GM18508 (cell line): Measurements from ENCODE around the gene FGR.
"Not testable (repeated sequence)": the region's sequence is repeated elsewhere in the genome, so short reads cannot be mapped to it uniquely, and the experiment has no call there.

Experiments used
- ATAC-seq: cut with Tn5 transposase; IDR thresholded peaks from one replicate; pipeline ENCODE4 v1.9.1; 2021; ENCODE audit warnings: moderate number of reproducible peaks; ENCODE audit not compliant: insufficient read depth, unreplicated experiment

The FGR gene

DNA sequence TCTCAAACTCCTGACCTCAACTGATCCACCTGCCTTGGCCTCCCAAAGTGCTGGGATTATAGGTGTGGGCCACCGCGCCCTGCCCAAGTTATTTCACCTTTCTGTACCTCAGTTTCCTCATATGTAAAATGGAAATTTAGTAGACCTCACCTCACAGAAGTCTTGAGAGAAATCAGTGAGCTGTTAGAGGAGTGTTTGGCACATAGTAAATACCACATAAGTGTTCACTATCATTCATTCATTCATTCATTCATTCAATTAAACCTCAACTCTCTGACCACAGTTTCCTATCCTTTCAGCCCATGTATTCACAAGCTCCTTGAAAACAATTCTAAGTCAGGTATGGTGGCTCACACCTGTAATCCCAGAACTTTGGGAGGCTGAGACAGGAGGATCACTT lies 3.8 kb upstream of the FGR start:
- no peak for ATAC-seq

DNA sequence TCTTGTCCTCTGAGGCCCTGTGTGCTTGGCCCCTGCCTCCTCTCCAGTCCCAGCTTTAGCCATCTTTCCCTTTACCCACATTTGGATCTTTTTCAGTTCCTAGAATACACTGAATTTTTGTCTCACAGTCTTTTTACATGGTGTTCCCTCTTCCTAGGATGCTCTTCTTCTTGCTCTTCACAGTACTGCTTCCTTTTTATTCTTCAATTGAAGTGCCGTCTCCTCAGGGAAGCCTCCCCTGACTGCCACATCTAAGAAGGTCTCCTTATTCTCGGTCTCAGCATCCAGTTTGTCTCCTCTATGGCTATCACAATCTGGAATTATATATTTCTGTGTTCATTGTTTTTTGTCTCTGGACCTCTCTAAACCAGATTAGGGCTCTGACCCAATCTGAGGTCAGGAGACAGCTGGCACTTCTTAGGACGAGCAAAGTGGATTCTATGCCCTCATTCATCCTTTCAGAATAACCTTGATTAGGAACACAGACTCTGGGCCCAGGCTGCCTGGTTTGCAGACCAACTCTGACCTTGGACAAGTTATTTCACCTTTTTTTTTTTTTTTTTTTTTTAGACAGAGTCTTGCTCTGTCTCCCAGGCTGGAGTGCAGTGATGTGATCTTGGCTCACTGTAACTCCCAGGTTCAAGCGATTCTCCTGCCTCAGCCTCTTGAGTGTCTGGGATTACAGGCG lies 3.2 kb upstream of the FGR start:
- no peak for ATAC-seq

DNA sequence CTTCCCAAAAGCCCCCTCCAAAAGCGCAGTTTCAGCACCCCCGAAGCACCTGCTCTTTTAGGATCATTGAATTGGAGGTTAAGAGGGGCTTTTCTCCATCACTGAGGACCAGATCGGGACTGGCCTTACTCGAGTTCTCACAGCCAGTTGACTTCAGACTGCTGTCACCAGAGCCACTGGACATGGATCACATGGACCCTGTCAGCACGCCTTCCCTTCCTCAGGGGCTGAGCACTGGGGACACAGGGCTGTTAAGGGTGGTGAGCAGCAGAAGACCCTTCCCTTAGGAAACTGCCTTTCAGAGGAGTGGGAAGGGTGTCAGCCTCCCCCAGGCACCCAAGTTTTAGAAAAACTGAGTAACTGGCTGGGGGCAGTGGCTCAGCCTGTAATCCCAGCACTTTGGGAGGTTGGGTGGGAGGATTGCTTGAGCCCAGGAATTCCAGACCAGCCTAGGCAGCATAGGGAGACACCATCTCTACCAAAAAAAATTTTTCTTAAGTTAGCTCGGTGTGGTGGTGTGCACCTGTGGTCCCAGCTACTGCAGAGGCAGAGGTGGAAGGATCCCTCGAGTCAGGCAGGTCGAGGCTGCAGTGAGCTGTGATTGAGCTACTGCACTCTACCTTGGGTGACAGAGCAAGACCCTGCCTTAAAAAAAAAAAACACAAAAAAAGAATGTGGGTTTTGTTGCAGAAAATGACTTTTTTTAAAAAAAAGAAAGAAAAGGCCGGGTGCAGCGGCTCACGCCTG lies 584 bp upstream of the FGR start:
- no peak for ATAC-seq

DNA sequence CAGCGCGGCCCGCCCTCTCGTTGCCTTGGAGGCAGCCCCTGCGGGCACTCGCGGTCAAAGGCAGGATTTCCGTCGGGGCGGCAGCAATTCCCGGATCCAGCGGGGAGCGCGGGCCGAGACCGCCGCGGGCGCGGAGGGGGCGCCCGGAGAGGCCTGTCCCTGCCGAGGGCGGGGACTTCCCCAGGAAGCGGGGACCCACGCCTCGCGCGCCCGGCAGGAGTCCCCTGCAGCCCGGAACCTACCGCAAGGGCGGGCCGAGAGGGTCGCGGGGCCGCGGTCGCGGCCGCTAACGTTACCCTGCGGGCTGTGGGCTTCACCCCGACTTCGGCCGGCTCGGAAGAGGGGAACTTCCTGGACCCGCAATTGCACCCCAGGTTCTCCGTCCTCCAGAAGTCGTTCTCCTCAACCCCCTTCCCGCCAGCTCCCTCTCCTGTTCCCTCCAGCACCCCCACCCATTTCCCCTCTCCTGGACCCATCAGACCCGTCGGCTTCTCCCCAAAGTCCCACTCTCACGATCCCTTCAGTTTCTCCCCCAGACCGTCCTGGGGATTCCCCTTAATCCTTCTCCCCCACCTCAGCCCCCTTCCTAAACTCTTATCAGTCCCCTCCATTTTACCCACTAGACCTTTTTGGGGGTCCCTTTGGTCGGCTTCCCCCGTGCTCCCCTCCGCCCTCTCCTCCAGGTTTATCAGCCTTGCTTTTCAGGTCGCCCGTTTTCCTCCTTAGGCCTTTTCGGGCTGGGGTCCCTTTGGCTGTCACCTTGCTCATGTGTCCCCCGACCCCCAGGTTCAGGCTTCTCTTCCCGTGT lies 604 bp downstream of the FGR start:
- ATAC-seq, result no peak

DNA sequence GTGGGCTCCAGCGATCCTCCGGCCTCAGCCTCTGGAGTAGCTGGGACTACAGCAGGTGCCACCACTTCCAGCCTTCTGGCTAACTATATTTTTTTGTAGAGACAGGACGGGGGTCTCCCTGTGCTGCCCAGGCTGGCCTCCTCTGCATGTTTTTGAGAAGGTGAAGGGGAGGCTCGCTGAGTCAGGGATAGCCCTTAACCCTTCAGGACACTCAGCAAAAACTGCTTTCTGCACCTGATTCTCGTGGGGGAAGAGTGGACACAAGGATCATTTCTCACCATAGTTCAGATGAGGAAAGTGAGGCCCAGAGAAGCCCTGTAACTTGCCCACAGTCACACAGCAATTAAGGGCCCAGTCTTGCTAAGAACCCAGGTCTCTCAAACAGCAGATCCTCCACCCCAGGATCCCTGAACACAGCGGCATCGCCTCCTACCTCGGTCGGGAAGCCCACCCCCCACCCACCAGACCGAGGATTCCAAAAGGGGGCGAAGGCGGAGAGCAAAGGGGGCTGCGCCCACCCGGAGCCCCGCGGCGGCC lies 1.3 kb downstream of the FGR start:
- ATAC-seq, result no peak

DNA sequence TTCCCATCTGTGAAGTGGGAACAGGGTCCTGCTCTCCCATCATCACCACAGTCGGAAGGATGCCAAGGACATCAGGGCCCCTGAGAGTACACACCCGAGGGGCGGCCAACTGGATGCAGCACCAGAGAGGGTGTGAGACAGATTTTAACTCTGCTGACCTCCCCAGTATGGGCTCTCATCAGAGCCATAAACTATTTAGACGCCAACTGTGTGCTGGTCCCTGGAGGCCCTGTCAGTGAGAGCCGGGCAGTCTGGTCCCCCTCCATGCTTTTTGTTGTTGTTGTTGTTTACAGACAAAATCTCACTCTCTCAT lies 1.7 kb downstream of the FGR start:
- no peak for ATAC-seq

DNA sequence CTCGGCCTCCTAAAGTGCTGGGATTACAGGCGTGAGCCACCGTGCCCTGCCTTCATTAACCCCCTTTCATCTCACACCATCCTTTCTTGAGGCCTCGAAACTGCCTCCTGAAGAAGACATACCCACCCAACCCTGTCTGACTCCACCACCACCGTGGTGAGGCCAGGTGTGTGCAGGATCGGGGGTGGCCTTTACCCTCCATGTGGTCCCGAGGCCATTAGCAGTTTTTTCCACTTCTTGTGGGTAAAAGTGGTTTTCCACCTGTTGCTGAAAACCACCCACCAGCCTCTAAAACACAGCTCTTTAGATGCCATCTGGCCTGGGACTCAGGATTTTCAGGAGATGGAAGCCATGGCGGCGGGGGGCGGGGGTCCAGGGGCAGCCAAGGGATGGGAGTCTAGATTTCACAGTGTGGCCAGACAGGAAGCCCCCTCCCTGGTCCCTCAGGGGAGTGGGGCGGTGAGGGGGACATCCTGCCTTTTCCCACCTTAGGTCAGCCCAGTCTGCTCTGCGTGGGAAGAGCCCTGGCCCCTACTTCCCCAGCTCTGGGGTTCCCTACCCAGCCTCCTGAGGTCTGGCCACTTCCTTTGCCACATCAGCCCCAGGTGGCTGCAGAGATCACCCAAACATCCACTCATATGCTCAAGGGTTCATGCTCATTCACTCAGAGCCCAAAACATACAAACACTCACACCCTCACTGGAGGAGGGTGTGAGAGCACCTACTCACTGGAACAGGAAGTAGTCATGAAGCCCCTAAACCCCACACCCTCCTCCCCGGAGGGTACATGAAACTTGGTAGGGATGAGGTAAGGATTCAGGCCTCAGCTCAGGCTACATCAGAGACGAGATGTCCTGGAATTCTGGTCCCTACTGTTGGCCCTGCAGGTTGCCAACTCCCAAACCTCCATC lies 2.3 kb downstream of the FGR start:
- no peak for ATAC-seq

DNA sequence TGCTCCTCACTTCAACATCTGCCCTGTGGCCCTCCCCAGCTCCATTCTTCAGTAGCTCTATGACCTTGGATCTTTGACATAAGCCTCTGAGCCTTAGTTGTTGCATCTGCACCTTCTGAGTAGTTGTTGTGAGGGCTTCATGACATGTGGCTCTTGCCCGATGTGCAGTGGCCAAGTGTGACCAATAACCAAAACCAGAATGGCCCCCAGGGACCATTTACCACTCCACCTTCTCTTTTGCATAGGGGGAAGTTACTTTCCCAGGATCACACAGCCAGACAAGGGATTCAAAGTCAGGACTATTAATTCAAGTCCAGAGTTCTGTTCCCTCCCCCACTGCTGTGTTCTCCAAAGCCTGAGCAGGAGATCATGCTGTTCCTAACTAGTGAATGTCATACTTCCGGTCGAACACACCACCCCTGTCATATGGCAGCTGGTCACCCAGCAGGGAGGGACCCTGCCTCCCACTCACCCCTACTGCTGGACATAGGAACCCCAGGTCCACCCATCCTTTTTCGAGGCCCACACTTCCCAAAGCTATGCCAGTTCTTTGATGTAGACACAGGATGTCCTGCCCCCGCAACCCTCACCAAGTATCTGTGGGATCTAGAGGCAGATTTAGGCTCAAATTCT lies 4.0 kb downstream of the FGR start:
- ATAC-seq, result no peak

DNA sequence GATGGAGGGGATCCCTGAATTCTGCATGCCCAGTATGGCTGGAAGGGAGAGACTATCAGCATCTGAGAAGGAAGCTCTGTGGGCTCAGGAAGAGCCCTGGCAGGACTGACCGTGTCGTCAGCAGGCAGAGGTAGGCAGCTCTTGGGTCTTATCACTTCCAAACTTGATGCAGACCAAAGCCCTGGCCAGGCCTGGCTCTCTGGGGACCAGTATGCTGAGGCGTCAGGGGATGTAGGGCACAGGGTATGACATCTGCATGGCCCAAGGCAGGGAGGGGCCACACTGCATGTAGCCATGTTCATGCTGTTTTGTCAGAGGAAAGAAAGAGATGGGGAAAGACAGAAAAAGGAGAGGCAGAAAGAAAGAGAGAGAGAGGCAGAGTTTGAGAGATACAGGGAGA lies 6.3 kb downstream of the FGR start:
- no peak for ATAC-seq

DNA sequence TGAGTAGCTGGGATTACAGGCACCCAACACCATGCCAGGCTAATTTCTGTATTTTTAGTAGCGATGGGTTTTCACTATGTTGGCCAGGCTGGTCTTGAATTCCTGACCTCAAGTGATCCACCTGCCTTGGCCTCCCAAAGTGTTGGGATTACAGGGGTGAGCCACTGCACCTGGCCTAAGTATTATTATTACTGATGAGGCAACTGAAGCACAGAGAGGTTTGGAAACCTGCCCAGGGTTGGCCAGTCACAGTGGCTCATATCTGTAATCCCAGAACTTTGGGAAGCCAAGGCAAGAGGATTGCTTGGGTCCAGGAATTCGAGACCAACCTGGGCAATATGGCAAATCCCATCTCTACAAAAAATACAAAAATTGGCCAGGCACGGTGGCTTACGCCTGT lies 7.3 kb downstream of the FGR start:
- not testable (repeated sequence) for ATAC-seq

DNA sequence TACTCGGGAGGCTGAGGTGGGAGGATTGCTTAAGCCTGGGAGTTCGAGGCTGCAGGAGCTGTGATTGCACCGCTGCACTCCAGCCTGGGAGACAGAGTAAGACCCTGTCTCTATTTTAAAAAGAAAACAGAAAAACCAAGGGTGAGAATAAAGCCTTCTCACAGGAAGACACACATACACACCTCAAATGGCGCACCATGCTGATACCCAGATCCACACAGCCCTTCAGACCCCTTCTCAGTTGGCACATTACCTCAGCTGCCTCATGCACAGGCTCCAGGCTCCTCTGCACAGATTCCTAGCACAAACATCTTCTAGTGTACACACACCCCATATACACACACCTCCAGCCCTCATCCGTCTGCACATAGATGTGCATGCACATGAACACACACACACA lies 7.9 kb downstream of the FGR start:
- no peak for ATAC-seq

DNA sequence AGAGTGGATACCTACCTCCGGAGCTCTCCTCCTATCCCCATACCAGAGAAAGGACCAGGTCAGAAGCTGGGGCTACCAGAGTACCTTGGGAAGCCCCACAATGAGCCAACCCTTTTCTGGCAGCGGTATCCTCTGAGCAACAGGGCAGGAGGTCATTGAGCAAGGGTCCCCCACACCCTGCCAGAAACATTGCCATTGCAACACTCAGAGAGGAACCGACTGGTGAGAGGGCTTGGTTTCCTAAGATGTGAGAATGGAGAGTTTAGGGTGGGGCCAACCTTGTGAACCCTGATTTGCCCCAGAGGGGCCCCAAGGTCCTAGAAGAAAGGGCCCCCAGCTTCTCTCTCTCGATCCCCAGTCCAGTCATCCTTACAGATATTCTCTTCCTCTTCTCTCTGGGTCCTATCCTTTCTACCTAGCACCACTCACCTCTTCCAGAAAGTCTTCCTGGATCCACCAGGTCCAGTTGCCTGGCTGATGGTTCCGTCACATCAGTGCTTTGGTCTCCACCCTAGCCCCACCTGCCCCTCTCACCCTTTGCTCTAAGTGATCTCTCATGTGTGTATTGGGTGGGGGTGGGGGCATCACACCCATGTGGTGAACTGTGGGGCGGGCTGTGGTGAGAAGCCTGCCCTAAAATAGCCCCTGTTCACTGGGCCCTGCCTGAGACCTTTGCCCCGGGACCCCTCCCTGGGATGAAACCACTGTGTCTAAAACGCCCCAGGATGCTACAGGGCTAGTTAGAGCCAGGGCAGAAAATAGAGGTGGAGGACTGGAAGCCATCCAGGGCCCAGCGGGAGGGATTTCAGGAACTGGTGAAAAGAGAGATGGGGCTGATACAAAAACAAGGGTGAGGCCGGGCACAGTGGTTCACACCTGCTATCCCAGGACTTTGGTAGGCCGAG lies 8.7 kb downstream of the FGR start:
- no peak for ATAC-seq

DNA sequence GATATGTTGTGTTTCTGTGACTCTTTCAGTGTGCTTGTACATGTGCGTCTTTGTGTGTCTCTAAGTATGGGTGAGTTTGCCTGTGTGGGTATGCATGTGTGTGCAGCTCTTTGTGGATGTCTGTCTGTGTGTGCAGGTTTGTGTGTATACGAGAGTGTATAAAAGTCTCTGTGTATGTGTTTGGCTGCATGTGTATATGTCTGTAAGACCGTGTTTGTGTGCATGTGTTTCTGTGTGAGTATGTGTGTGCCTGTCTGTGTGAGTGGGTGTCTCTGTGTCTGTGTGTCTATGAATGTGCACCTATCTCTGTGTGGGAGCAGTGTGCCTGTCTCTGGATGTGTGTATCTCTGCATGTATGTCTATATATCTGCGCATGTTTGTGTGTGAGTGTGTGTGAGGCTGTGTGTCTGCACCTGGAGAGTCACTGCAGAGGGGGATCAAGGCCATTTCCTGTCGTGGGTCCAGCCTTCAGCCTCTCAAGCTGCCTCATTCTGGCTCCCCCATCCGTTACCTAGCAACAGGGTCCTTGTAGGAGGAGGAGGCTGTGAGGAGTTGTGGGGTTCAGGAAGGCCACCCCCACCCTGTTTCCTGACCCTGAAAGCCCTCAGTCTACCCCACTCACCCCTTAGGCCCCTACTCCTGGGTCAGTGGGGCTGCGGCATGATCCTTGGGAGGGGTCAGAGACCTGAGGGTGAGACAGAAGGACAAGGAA lies 10.4 kb downstream of the FGR start:
- ATAC-seq, result no peak

DNA sequence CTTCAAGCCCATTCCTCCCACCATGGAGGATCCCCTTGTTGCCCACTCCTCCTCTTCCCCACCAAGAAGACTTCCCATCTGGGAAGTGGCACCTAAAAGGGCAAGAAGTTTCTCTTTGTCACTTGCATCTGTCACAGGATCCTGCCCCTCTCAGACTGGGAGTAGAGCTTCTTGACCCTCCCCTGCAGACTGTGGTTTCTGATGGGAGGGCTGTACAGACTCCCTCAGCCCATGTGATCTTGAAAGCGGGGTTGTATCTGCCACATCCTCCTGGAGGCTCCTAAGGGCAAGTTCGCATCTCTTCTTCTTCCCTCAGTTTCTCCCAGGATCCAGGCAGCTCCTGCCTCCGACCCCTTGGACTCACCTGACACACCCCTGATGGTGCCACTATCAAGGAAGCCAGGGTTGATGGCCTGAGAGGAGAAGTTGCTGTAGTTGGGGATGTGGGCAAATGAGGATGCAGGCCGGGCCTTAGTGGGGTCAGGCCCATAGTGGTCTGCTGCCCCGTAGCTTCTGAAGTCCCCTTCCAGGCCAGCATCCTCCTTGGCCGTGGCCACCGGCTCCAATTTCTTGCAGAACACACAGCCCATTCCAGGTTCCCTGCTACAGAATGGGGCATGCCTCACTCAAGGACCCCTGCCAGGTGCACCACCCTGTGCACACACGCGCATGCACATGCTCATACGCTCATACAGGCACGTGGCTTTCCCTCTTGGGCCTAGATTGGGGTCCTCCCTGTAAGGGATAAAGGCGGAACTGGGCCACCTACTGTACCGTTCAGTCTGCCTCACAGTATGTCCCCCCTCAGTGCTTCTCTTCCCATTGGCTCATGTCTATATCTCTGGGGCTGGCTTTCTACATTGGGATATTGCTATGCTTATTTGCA lies 11.4 kb downstream of the FGR start:
- ATAC-seq, result no peak

DNA sequence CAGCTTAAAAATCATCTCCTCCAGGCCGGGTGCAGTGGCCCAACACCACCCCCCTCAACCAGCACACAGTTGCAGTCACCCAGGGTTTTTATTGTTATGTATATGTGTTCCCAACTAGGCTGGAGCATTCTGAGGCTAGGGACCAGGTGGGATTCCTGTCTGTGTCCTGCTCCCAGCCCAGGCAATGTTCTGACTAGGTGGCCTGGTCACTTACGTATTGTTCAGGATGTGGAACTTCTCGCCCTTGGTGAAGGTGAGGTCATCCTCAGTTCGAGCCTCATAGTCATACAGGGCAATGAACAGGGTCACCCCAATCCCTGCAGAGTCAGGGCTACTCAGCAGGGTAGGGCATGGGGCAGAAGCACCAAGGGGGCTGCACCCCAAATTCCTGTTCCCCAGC lies 12.2 kb downstream of the FGR start:
- no peak for ATAC-seq

DNA sequence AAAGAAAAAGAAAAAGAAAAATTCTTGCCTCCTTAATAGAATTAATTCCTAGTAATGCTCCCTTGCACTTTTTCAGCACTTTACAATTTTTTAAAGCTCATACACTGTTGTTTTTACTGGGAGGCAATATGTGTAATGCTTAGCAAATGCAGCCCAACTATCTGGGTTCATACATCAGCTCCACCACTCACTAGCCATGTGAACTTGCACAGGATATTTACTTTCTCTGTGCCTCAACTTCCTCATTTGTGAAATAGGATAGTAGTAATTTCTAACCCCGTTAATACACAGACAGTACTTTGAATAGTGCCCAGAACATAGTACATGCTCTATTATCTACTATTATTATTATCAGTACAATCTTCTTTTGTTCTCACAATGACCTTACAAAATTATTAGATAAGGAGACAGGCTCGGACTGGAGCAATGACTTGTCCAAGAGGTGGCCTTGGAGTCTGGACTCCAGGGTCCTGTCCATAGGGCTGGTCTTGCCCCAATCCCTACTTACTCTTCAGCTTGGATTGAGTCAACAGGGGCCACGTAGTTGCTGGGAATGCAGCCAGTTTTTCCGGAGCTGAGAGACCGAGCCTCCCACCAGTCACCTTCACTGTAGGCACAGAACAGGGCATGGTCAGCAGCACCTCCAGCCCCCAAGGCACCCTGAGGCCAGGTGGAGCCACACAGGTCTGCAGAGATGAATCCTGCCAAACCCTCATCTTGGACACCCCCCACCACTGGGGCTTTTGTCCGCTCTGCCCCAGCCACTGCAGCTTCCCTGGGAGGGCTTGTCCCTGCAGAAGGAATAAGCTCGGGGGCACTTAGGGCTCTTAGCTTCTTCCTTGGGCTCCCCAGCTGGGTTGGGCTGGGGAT lies 13.7 kb downstream of the FGR start:
- ATAC-seq, result no peak
